Ovary (tissue), 9 donors: ENCODE measurements around the gene SUN1. TPM values are rescaled to one million over a fixed set of nuclear protein-coding genes. Genes with fewer than 3 reads are reported as not detected.

Experiments used
- DNase-seq, 5 donors: peaks; one replicate each; pipeline ENCODE4 v3.0.0-alpha.2; 2019 to 2020
- H3K27ac ChIP-seq, 2 donors: fragments of 200-600 bp; one replicate each; pipeline versions ENCODE4 v1.5.1 to v1.8.0; 2019 to 2022
- H3K27me3 ChIP-seq: fragments of 200-600 bp; one replicate; pipeline ENCODE4 v1.8.0; 2022
- H3K36me3 ChIP-seq: fragments of 200-600 bp; sonication (generic); one replicate; pipeline ENCODE4 v1.5.1; 2019
- H3K4me1 ChIP-seq: one replicate; pipeline ENCODE4 v1.8.1; 2013; ENCODE audit warnings: mild to moderate bottlenecking, moderate library complexity; ENCODE audit not compliant: insufficient read depth
- H3K4me3 ChIP-seq: fragments of 200-600 bp; sonication (generic); one replicate; pipeline ENCODE4 v1.5.1; 2017
- H3K9me3 ChIP-seq, 2 donors: fragments of 200-600 bp in 1 of 2; sonication (generic) in 1 of 2; one replicate each; pipeline versions ENCODE4 v1.5.1 to v1.8.1; 2013 to 2019; ENCODE audit warnings: mild to moderate bottlenecking in 1 of 2, moderate library complexity in 1 of 2
- EP300 ChIP-seq: sonication (generic); formaldehyde crosslinking; IDR thresholded peaks from one replicate; pipeline ENCODE4 v1.6.1; 2017; ENCODE audit warnings: antibody characterized with exemption
- POLR2A ChIP-seq: fragments of 450-650 bp; IDR thresholded peaks from one replicate; pipeline ENCODE4 v1.6.1; 2017; ENCODE audit warnings: antibody characterized with exemption, mild to moderate bottlenecking, moderate library complexity
- WGBS, 3 donors: extraction: QIAGEN DNeasy Blood & Tissue Kit in 1 of 3; methylation state at CpG; one replicate each; pipeline versions ENCODE4 v1.1.5 to v1.1.7; 2013 to 2017; 5-methylcytosine and 5-hydroxymethylcytosine counted together
- intact Hi-C, 4 donors: fragments of 100-400 bp; cut with DNase I; formaldehyde crosslinking; loops; one replicate each; pipeline versions ENCODE4 v1.11.0 to v1.15.1; 2022 to 2023
- polyA plus RNA-seq, 2 donors: library from polyadenylated mRNA; stranded (reverse); fragments of 200-250 nt in 1 of 2; fragments of 350-450 nt in 1 of 2; fragmentation: Illumina TruSeq in 1 of 2; extraction: RNeasy Lipid Tissue Mini Kit (QIAGEN cat#74804) in 1 of 2; gene quantifications; one replicate each; pipeline ENCODE4 v1.2.3, GENCODE V29; 2013 to 2014
- total RNA-seq, 7 donors: library from RNA; depleted of rRNA in 2 of 7; stranded (reverse); fragments of >200 nt in 2 of 7; fragmentation: NEBNext Ultra II Directional in 3 of 7; extraction: Animal tissue kit (Norgen Biotek cat#: 25700) in 3 of 7; gene quantifications; one replicate each; pipeline versions ENCODE4 v1.1.0 to v1.2.4, GENCODE V29; 2016 to 2023
- TF ChIP-seq, protein P1 (sequence below), 3 donors: fragments of 450-650 bp in 2 of 3; fragments of 200-600 bp in 1 of 3; IDR thresholded peaks; one replicate each; pipeline versions ENCODE4 v1.5.1 to v1.8.0; 2016 to 2022; ENCODE audit warnings: antibody characterized with exemption in 3 of 3, mild to moderate bottlenecking in 1 of 3
- donor health status: DM: no; HTN: no; CAD: no; lungs with moderate emphysema.
- donor health status: DM: no; HTN: no; CAD: no.
- donor health status: Bipolar disorder and iron deficiency.
- donor health status: DM: yes; HTN: yes; CAD: no.
- donor health status: DM: no; HTN: no; CAD: no.
- donor health status: DM: yes; HTN: yes; CAD: no.

Gene SUN1
- total and polyA plus RNA-seq, 9 donors = 100 to 196 (median 143) TPM

DNA sequence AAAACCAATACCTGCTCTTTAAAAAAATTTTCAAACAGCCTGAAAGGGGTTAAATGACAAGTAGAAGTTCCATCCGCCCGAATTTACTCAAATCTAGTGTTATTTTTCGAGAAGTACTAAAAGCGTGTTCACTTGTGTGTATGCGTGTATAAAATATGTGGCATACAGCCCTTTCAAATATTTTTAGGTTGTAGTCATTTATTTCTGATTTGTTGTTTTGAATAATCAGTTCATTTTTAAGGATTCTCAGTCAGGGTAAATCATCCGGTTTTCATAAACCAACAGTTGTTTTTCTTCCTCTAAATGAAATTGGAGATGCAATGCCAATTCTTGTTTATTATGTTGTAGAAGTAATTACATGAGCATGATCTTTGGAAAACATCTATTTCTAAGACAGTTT is 6.9 kb upstream of the SUN1 start:
- no peak for TF ChIP-seq EP300
- TF ChIP-seq POLR2A = no peak
- TF ChIP-seq, protein P1, sequence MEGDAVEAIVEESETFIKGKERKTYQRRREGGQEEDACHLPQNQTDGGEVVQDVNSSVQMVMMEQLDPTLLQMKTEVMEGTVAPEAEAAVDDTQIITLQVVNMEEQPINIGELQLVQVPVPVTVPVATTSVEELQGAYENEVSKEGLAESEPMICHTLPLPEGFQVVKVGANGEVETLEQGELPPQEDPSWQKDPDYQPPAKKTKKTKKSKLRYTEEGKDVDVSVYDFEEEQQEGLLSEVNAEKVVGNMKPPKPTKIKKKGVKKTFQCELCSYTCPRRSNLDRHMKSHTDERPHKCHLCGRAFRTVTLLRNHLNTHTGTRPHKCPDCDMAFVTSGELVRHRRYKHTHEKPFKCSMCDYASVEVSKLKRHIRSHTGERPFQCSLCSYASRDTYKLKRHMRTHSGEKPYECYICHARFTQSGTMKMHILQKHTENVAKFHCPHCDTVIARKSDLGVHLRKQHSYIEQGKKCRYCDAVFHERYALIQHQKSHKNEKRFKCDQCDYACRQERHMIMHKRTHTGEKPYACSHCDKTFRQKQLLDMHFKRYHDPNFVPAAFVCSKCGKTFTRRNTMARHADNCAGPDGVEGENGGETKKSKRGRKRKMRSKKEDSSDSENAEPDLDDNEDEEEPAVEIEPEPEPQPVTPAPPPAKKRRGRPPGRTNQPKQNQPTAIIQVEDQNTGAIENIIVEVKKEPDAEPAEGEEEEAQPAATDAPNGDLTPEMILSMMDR (IDR thresholded peaks at IDR 0.05) = no peak
- Histone ChIP-seq H3K4me3 (no peak overlapping the region), H3K4me1 (peaks cover 21% of the 10 kb centered on the region), H3K9me3 (no peaks in the 10 kb centered on the region), H3K27me3 (no peaks in the 10 kb centered on the region), H3K36me3 (no peaks in the 10 kb centered on the region), H3K27ac (peak overlapping the region; percentile 67 to 74)
- intact Hi-C loops = no loop called here
- no peak for DNase-seq
- WGBS, 3 donors = 5 to 8% (median 8%) methylated on average over 6 of the region's 6 CpGs

DNA sequence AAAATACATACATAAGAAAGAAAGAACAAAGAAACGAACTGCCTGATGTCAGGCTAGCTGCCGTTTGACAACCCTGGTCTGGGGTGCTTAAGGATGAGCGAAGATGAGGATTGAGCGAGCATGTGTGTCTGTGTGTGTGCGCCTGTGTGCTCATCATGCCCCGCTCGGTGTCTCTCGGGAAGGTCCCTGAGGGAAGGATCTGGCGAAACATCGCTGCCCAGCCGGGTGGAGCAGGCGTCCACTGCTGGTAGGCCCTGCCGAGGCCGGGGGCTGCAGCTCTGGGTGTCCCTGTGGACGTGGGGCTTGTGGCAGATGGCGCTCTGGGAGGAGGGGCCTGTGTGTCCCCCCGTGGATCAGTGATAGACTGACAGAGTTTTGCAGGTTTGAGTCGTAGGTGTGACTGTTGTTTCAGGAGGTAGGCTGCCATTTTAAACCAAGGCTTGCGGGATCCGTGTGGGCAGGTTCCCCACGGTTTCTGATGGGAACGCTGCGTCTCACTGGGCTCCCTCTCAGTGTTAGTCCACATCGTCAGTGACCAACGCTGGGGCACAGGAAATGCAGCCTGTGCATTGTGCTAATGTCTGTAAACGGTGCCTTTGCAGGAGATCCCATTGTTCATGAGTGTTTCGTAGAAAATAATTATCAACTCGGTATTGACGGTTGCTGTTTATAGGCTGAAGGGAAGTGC is 5.9 kb upstream of the SUN1 start:
- no peaks in the 10 kb centered on the region for H3K9me3 ChIP-seq
- TF ChIP-seq EP300 (no peak), POLR2A (no peak)
- TF ChIP-seq, protein P1 (IDR thresholded peaks at IDR 0.05) = no peak
- peak in 2 of 5 donors; percentile 44 to 48 for DNase-seq
- WGBS, 3 donors = 43 to 66% (median 60%) methylated on average over 29 of the region's 29 CpGs
- intact Hi-C loops = no loop called here
- H3K27me3 ChIP-seq = no peaks in the 10 kb centered on the region
- H3K4me3 ChIP-seq = no peak overlapping the region
- peaks cover 27% of the 10 kb centered on the region for H3K4me1 ChIP-seq
- no peaks in the 10 kb centered on the region for H3K36me3 ChIP-seq
- peak overlapping the region in 1 of 2 donors; percentile 74 for H3K27ac ChIP-seq

DNA sequence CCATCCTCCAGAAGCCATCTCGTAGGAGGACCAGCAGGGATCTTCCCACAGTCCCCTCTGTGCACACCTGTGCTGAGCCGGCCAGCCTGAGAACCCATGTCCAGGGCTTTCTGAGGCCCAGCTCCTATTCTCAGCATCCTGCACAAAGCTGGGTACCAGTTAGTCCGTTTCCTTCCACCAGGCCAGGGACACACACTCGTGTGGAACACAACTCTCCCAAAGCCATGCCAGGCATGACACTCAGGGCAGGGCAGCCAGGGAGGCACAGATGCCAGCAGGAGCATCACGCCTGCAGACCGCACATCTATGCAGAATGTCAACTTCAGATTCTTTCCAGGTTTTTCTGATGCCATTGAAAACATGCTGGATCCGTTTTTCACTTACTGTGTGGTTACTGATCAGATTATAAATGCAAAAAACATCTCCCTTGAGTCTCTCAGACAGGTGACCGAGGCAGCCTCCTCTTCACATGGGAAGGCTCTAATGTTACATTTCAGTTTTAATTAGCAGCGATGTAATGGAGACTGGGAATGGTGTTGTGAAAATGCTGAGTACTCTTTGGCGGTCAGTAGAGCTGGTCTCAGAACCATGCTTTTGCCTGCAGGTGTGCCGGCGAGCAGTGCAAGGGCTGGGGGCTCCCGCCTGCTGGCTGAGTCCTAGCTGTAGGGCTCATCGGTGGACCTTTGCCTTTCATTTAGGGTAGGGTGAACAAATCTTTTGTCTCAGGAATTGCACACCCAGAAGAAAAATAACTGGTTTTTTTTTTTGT is 3.3 kb upstream of the SUN1 start:
- H3K27me3 ChIP-seq = no peaks in the 10 kb centered on the region
- DNase-seq = peak in 1 of 5 donors; percentile 19
- WGBS, 3 donors = 89 to 91% (median 90%) methylated on average over 14 of the region's 14 CpGs
- H3K27ac ChIP-seq = peak overlapping the region in 1 of 2 donors; percentile 32
- H3K4me1 ChIP-seq = peaks cover 26% of the 10 kb centered on the region
- H3K4me3 ChIP-seq = no peak overlapping the region
- intact Hi-C loops = no loop called here
- H3K36me3 ChIP-seq = no peaks in the 10 kb centered on the region
- H3K9me3 ChIP-seq = no peaks in the 10 kb centered on the region
- TF ChIP-seq POLR2A (no peak), EP300 (no peak)
- TF ChIP-seq, protein P1 (IDR thresholded peaks at IDR 0.05) = no peak

DNA sequence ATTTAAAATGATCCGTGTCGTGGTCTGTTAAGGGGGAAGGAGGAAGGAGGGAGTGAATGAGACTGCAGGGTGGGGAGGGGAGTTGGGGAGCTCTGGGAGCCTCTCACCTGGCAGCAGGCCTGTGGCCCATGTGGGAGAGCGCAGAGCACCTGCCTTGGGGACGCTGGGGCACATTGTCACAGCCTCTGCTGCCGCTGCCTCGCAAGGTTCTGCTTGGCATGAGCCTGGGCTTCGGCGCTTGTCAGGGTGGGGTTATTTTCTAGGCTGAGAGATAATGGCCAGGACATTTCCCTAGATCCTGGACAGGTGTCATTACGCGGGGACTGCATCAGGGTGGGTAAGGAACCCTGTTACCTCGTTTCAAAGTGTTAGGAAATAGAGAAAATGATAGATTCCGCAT is 2.2 kb upstream of the SUN1 start:
- peak overlapping the region in 1 of 2 donors; percentile 89 for H3K27ac ChIP-seq
- peaks cover 26% of the 10 kb centered on the region for H3K4me1 ChIP-seq
- peak in 1 of 5 donors; percentile 36 for DNase-seq
- H3K9me3 ChIP-seq = no peaks in the 10 kb centered on the region
- WGBS, 3 donors = 74 to 83% (median 78%) methylated on average over 12 of the region's 12 CpGs
- intact Hi-C loops = loop anchor here in 2 of 4 donors (5.0 to 10.0 kb wide), 3 partner anchors 37 to 45 kb away; no protein-coding TSS in a partner anchor
- H3K4me3 ChIP-seq = no peak overlapping the region
- TF ChIP-seq, protein P1 (IDR thresholded peaks at IDR 0.05) = no peak
- TF ChIP-seq POLR2A (no peak), EP300 (no peak)
- H3K36me3 ChIP-seq = no peaks in the 10 kb centered on the region
- H3K27me3 ChIP-seq = no peaks in the 10 kb centered on the region
